Neural crest cell (in vitro differentiated cells): ENCODE measurements around the gene PRRG4. TPM values are rescaled to one million over a fixed set of nuclear protein-coding genes. Genes with fewer than 3 reads are reported as not detected.
A peak's percentile ranks its signal among the peaks of the same experiment; 100 is the strongest.
"Not testable (repeated sequence)": the region's sequence is repeated elsewhere in the genome, so short reads cannot be mapped to it uniquely, and the experiment has no call there.

Experiments
- DNase-seq: peaks from one replicate; pipeline ENCODE4 v3.0.0; 2021; ENCODE audit warnings: low read depth, mixed read lengths, low spot score
- H3K27ac Mint-ChIP-seq: one replicate; pipeline ENCODE4 v1.8.0; 2021; ENCODE audit warnings: mild to moderate bottlenecking, mixed read lengths; ENCODE audit not compliant: unreplicated experiment
- H3K27me3 Mint-ChIP-seq: 2 replicates; pipeline ENCODE4 v1.8.0; 2021; ENCODE audit warnings: low read depth, mild to moderate bottlenecking, mixed read lengths
- H3K36me3 Mint-ChIP-seq: 2 replicates; pipeline ENCODE4 v1.8.0; 2021; ENCODE audit warnings: low read depth, mild to moderate bottlenecking, mixed read lengths
- H3K4me1 Mint-ChIP-seq: 2 replicates; pipeline ENCODE4 v1.8.0; 2021; ENCODE audit warnings: mixed read lengths
- H3K4me3 Mint-ChIP-seq: one replicate; pipeline ENCODE4 v1.8.0; 2021; ENCODE audit warnings: mild to moderate bottlenecking, mixed read lengths
- H3K9me3 Mint-ChIP-seq: 2 replicates; pipeline ENCODE4 v1.8.0; 2021; ENCODE audit warnings: mixed read lengths
- CTCF ChIP-seq: fragments of 200-600 bp; sonication (generic); conservative IDR thresholded peaks from 2 replicates; pipeline ENCODE4 v1.5.0; 2021; ENCODE audit warnings: antibody characterized with exemption, mild to moderate bottlenecking
- long read RNA-seq: library from polyadenylated mRNA; unstranded; transcript quantifications from one replicate; pipeline ENCODE4 v2.0.0, GENCODE V29; 2020
- total RNA-seq: library from RNA; stranded (reverse); gene quantifications from 2 replicates; pipeline ENCODE4 v1.2.1, GENCODE V29; 2021

The PRRG4 gene
- total RNA-seq: not detected in 2 replicates
- long read RNA-seq: 0 reads

GRCh38 chr11:32829680-32830412 lies at the start of gene PRRG4:
TSS of gene PRRG4 (plus strand) at chr11:32829927. CDS start at chr11:32830530, 603 bp downstream.
- TF ChIP-seq CTCF: no peak
- no peak within 1 kb of the TSS for H3K27ac Mint-ChIP-seq
- H3K27me3 Mint-ChIP-seq: peaks cover 72% of the 10 kb centered on the region

GRCh38 chr11:32780839-32781238 lies 48.9 kb upstream of the PRRG4 start:
- H3K27ac Mint-ChIP-seq, H3K9me3 Mint-ChIP-seq, H3K36me3 Mint-ChIP-seq, H3K27me3 Mint-ChIP-seq, H3K4me1 Mint-ChIP-seq, H3K4me3 Mint-ChIP-seq, DNase-seq: not testable (repeated sequence)

More at GRCh38 chr11:32829680-32830412, at the start of gene PRRG4:
- H3K9me3 Mint-ChIP-seq: no peaks in the 10 kb centered on the region
- H3K36me3 Mint-ChIP-seq: no peaks in the 10 kb centered on the region
- H3K4me1 Mint-ChIP-seq: peaks cover 6% of the 10 kb centered on the region
- H3K4me3 Mint-ChIP-seq: peak within 1 kb of the TSS; percentile 87
- peak; percentile 23 for DNase-seq

GRCh38 chr11:32781721-32782120 lies 48.0 kb upstream of the PRRG4 start:
- TF ChIP-seq CTCF: no peak
- H3K9me3 Mint-ChIP-seq: no peaks in the 10 kb centered on the region
- no peaks in the 10 kb centered on the region for H3K4me1 Mint-ChIP-seq
- no peak overlapping the region for H3K4me3 Mint-ChIP-seq
- no peak for DNase-seq
- no peaks in the 10 kb centered on the region for H3K36me3 Mint-ChIP-seq
- H3K27me3 Mint-ChIP-seq: no peaks in the 10 kb centered on the region
- no peak overlapping the region for H3K27ac Mint-ChIP-seq

DNA sequence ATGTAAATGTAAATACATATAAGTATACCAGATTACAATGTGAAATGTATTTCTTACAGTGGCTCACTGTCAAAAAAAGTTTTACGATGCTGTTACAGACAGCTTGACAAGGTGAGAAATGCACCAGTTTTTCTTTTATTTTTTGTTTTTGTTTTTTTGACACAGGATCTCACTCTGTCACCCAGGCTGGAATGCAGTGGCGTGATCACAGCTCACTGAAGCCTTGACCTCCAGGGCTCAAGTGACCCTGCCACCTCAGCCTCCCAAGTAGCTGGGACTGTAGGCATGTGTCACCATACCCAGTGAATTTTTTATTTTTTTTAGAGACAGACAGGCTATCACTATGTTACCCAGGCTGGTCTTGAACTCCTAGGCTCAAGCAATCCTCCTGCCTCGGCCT lies 44.5 kb upstream of the PRRG4 start:
- no peaks in the 10 kb centered on the region for H3K4me1 Mint-ChIP-seq
- no peaks in the 10 kb centered on the region for H3K9me3 Mint-ChIP-seq
- no peak for DNase-seq
- no peak overlapping the region for H3K27ac Mint-ChIP-seq
- no peaks in the 10 kb centered on the region for H3K36me3 Mint-ChIP-seq
- peaks cover 15% of the 10 kb centered on the region for H3K27me3 Mint-ChIP-seq
- no peak for TF ChIP-seq CTCF
- no peak overlapping the region for H3K4me3 Mint-ChIP-seq

DNA sequence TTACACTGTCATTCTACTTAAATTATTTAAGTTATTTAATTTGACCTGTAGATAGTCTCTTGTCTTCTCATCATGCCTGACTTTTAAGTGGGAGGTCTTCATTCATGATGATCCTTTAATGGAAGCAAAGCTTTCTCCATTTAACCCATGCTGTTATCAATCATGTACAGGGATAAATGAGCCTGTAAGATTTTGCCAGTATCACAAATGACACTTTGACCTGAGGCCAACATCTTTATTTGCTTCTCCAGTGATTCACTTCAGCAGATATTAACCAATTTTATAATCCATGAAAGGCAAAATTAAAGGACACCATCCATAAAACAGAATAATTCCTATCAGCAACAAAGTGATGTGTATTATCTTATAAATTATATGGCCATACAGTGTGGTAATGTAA lies 42.9 kb upstream of the PRRG4 start:
- H3K27ac Mint-ChIP-seq: no peak overlapping the region
- H3K4me1 Mint-ChIP-seq: no peaks in the 10 kb centered on the region
- H3K36me3 Mint-ChIP-seq: no peaks in the 10 kb centered on the region
- no peak for TF ChIP-seq CTCF
- no peaks in the 10 kb centered on the region for H3K9me3 Mint-ChIP-seq
- H3K4me3 Mint-ChIP-seq: no peak overlapping the region
- DNase-seq: no peak
- peaks cover 22% of the 10 kb centered on the region for H3K27me3 Mint-ChIP-seq

DNA sequence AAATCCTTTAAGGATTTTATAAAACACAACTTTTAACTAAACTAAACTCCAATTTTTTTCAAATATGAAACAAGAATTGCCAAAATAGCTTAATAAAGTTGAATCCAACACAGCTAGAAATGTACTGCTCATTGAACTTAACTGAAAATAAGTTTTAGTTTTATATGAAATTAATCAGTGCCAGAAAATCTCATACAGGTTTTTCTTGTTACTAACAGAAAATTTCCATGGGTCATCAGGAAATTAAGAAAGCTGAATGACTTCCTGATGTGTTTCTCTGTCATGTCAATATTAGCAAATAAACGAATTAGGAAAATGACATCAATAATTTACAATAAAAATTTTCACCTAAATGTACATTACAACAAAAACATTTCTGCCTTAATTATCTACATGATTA lies 38.8 kb upstream of the PRRG4 start:
- no peak overlapping the region for H3K4me3 Mint-ChIP-seq
- H3K36me3 Mint-ChIP-seq: no peaks in the 10 kb centered on the region
- TF ChIP-seq CTCF: no peak
- H3K27ac Mint-ChIP-seq: no peak overlapping the region
- no peak for DNase-seq
- H3K27me3 Mint-ChIP-seq: peaks cover 36% of the 10 kb centered on the region
- peaks cover 4% of the 10 kb centered on the region for H3K4me1 Mint-ChIP-seq
- H3K9me3 Mint-ChIP-seq: no peaks in the 10 kb centered on the region
